HepG2 (cell line): Measurements from ENCODE around the gene NDOR1. TPM values are rescaled to one million over a fixed set of nuclear protein-coding genes. Genes with fewer than 3 reads are reported as not detected.

Experiments
- ARID4A ChIP-seq: sonication (generic); formaldehyde crosslinking; IDR thresholded peaks from 2 replicates; pipeline ENCODE4 v1.5.0; 2020; ENCODE audit warnings: mild to moderate bottlenecking, missing genetic modification reagents, borderline replicate concordance
- EZH2 ChIP-seq: conservative IDR thresholded peaks from 2 replicates; pipeline ENCODE4 v1.6.1; 2012; ENCODE audit warnings: mild to moderate bottlenecking, low read depth, low read length, moderate library complexity
- GATAD2A ChIP-seq: IDR thresholded peaks from 2 replicates; pipeline ENCODE4 v1.6.1; 2016
- KDM4B ChIP-seq: sonication (generic); formaldehyde crosslinking; IDR thresholded peaks from 2 replicates; pipeline ENCODE4 v1.4.0; 2020; ENCODE audit warnings: missing genetic modification reagents
- NCOA2 ChIP-seq: sonication (generic); formaldehyde crosslinking; IDR thresholded peaks from 2 replicates; pipeline ENCODE4 v1.8.0; 2022; ENCODE audit warnings: inconsistent platforms
- NR3C1 ChIP-seq: sonication (generic); formaldehyde crosslinking; IDR thresholded peaks from 2 replicates; pipeline ENCODE4 v1.4.0; 2020; ENCODE audit warnings: missing genetic modification reagents
- PHF20 ChIP-seq: sonication (generic); formaldehyde crosslinking; IDR thresholded peaks from 2 replicates; pipeline ENCODE4 v1.5.0; 2020; ENCODE audit warnings: mild to moderate bottlenecking, missing genetic modification reagents
- SKI ChIP-seq: fragments of 450-650 bp; IDR thresholded peaks from one replicate; pipeline ENCODE4 v1.6.1; 2018; ENCODE audit warnings: mild to moderate bottlenecking; ENCODE audit not compliant: partially characterized antibody
- SNAPC5 ChIP-seq: sonication (generic); formaldehyde crosslinking; IDR thresholded peaks from 2 replicates; pipeline ENCODE4 v1.8.1; 2023; ENCODE audit warnings: mild to moderate bottlenecking, missing genetic modification reagents, borderline replicate concordance
- SRF ChIP-seq: IDR thresholded peaks from 2 replicates; pipeline ENCODE4 v1.6.1; 2011; ENCODE audit warnings: mild to moderate bottlenecking, low read depth, low read length, moderate library complexity
- STAT5B ChIP-seq: sonication (generic); formaldehyde crosslinking; IDR thresholded peaks from 2 replicates; pipeline ENCODE4 v1.4.0; 2020; ENCODE audit warnings: missing genetic modification reagents
- THAP8 ChIP-seq: sonication (generic); formaldehyde crosslinking; IDR thresholded peaks from 2 replicates; pipeline ENCODE4 v1.5.1; 2020; ENCODE audit warnings: missing genetic modification reagents, mild to moderate bottlenecking, borderline replicate concordance
- THRA ChIP-seq: sonication (generic); formaldehyde crosslinking; IDR thresholded peaks from 2 replicates; pipeline ENCODE4 v1.4.0; 2020; ENCODE audit warnings: missing genetic modification reagents, borderline replicate concordance
- YEATS4 ChIP-seq: sonication (generic); formaldehyde crosslinking; IDR thresholded peaks from 2 replicates; pipeline ENCODE4 v1.4.0; 2020; ENCODE audit warnings: missing genetic modification reagents, borderline replicate concordance
- ZFAT ChIP-seq: sonication (generic); formaldehyde crosslinking; conservative IDR thresholded peaks from 2 replicates; pipeline ENCODE4 v1.8.1; 2023; ENCODE audit warnings: missing genetic modification reagents, inconsistent platforms
- ZFP41 ChIP-seq: sonication (generic); formaldehyde crosslinking; IDR thresholded peaks from 2 replicates; pipeline ENCODE4 v1.4.0; 2020; ENCODE audit warnings: mild to moderate bottlenecking, missing genetic modification reagents, borderline replicate concordance
- ZMYM4 ChIP-seq: sonication (generic); formaldehyde crosslinking; IDR thresholded peaks from 2 replicates; pipeline ENCODE4 v1.8.1; 2023; ENCODE audit warnings: mild to moderate bottlenecking, missing genetic modification reagents
- ZNF121 ChIP-seq: sonication (generic); formaldehyde crosslinking; IDR thresholded peaks from 2 replicates; pipeline ENCODE4 v1.5.0; 2020; ENCODE audit warnings: mild to moderate bottlenecking, missing genetic modification reagents
- ZNF274 ChIP-seq: sonication (generic); formaldehyde crosslinking; IDR thresholded peaks from 2 replicates; pipeline ENCODE4 v1.5.1; 2020; ENCODE audit warnings: mild to moderate bottlenecking, missing genetic modification reagents
- ZNF652 ChIP-seq: IDR thresholded peaks from 2 replicates; pipeline ENCODE4 v1.6.1; 2016; ENCODE audit warnings: low read depth, borderline replicate concordance
- polyA plus RNA-seq, 8 experiments: library from polyadenylated mRNA; depleted of rRNA in 3 of 8; stranded (reverse) in 7 of 8; unstranded in 1 of 8; fragments of >200 nt; fragmentation: Illumina TruSeq in 4 of 8; extraction: Trizol in 4 of 8; gene quantifications; 2 replicates each; pipeline versions ENCODE4 v1.2.1 to v1.2.3, GENCODE V29; 2011 to 2016; ENCODE audit warnings: low read depth in 4 of 8, missing spikeins in 1 of 8, mixed read lengths in 1 of 8; ENCODE audit not compliant: insufficient read depth in 1 of 8
- total RNA-seq, 5 experiments: library from RNA; depleted of rRNA; stranded (reverse); fragments of >200 nt; fragmentation: Illumina TruSeq; extraction: Trizol; gene quantifications; 2 replicates each; pipeline ENCODE4 v1.2.3, GENCODE V29; 2016; ENCODE audit warnings: low read depth in 1 of 5
- TF ChIP-seq, protein P1 (sequence below): sonication (generic); formaldehyde crosslinking; IDR thresholded peaks from 2 replicates; pipeline ENCODE4 v1.8.1; 2023; ENCODE audit warnings: mild to moderate bottlenecking, missing genetic modification reagents

Gene NDOR1
- total and polyA plus RNA-seq, 2 of the 13 experiments (the other 11 are each of a cell fraction or from before 2014, with no cell fraction given): 3.6 to 8.7 TPM

DNA sequence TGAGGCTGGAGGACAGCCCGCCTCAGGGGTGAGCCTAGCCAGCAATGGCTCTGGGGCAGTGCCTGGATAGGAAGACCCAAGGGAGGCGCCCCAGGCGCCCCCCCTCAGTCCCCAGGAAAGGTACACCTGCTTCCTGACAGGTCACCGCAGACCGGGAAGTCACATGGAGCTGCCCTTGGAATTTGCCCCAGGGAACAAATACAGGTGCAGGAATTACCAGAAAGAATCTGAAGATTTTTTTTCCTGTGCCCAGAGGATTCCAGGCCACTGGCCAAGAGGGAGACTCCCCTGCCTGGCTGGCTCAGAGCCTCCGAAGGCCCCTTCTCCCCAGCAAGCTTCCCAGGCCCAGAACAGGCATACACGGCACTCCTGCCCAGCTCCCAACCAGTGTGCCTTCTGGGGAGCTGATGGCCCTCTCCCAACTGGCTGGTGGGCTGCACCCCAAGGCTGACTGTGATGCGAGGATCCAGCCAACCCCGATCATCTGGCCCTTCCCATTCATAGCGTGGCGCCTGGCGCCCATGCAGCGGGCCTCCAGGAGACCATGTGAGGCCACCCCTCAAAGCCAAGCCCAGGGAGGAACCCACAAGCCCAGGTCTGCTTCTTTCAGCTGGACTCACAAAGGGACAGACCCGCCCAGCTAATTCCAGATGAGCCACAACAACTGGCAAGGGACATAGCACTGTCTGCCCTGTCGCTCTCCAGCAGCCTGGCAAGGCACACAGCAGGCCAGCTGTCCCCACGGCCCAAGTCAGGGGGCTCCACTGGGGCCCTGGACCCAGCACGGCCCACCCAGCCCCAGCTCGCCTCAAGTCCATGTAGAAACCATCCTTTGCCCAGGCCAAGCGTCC lies 7.2 kb upstream of the NDOR1 start (continued):
- TF ChIP-seq THRA (CRISPR knock-in tag) (peak; percentile 16; the same call in 1 of the 2 replicates), NCOA2 (peak; percentile 58), YEATS4 (0 out of 2 replicates have a peak, but pooled peaks have one; percentile 42), ZNF652 (CRISPR knock-in tag) (no peak), ZFAT (CRISPR knock-in tag) (no peak), GATAD2A (CRISPR knock-in tag) (peak; percentile 59; the same call in 1 of the 2 replicates), ZMYM4 (CRISPR knock-in tag) (no peak), NR3C1 (CRISPR knock-in tag) (no peak), ZFP41 (CRISPR knock-in tag) (no peak), STAT5B (CRISPR knock-in tag) (no peak), SRF (no peak), PHF20 (CRISPR knock-in tag) (no peak), ZNF274 (CRISPR knock-in tag) (0 out of 2 replicates have a peak, but pooled peaks have one; percentile 11), ARID4A (peak; percentile 31; the same call in 1 of the 2 replicates), ZNF121 (no peak), KDM4B (CRISPR knock-in tag) (no peak), SNAPC5 (CRISPR knock-in tag) (no peak), EZH2 (no peak), THAP8 (CRISPR knock-in tag) (no peak), SKI (no peak)
- TF ChIP-seq, protein P1, sequence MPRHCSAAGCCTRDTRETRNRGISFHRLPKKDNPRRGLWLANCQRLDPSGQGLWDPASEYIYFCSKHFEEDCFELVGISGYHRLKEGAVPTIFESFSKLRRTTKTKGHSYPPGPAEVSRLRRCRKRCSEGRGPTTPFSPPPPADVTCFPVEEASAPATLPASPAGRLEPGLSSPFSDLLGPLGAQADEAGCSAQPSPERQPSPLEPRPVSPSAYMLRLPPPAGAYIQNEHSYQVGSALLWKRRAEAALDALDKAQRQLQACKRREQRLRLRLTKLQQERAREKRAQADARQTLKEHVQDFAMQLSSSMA (CRISPR knock-in tag): no peak
